Kidney (tissue), 14 donors: ENCODE data around the gene GBX1. TPM values are rescaled to one million over a fixed set of nuclear protein-coding genes. Genes with fewer than 3 reads are reported as not detected.

Experiments used
- DNase-seq, 5 donors: peaks; one replicate each; pipeline ENCODE4 v3.0.0-alpha.2; 2013 to 2020
- FAIRE-seq: peaks from 2 replicates; lab custom pipeline; 2012; peaks lifted over from hg19 to GRCh38; lab: Jason Lieb, UNC
- H3K27ac ChIP-seq, 2 donors: one replicate each; pipeline ENCODE4 v1.7.0; 2013; ENCODE audit warnings: low read depth in 2 of 2, low read length in 2 of 2, inconsistent platforms in 1 of 2
- H3K27me3 ChIP-seq: one replicate; pipeline ENCODE4 v1.7.1; 2013; ENCODE audit warnings: low read length, inconsistent platforms; ENCODE audit not compliant: control insufficient read depth, insufficient read depth
- H3K36me3 ChIP-seq, 3 donors: one replicate each; pipeline versions ENCODE4 v1.7.0 to v1.7.1; 2013; ENCODE audit warnings: low read length in 3 of 3, control low read depth in 1 of 3, inconsistent platforms in 1 of 3; ENCODE audit not compliant: insufficient read depth in 3 of 3, control insufficient read depth in 2 of 3
- H3K4me1 ChIP-seq, 3 donors: one replicate each; pipeline versions ENCODE4 v1.7.0 to v1.7.1; 2013; ENCODE audit warnings: low read length in 3 of 3, inconsistent platforms in 1 of 3, low read depth in 1 of 3; ENCODE audit not compliant: control insufficient read depth in 2 of 3, insufficient read depth in 2 of 3
- H3K4me3 ChIP-seq, 3 donors: one replicate each; pipeline versions ENCODE4 v1.7.0 to v1.8.1; 2013; ENCODE audit warnings: low read length in 3 of 3, control low read depth in 1 of 3, inconsistent platforms in 1 of 3
- H3K9ac ChIP-seq, 3 donors: one replicate each; pipeline versions ENCODE4 v1.7.0 to v1.7.1; 2013; ENCODE audit warnings: low read length in 3 of 3, control low read depth in 1 of 3, inconsistent platforms in 1 of 3
- H3K9me3 ChIP-seq, 3 donors: one replicate each; pipeline versions ENCODE4 v1.7.0 to v1.7.1; 2013; ENCODE audit warnings: low read length in 3 of 3, control low read depth in 1 of 3, inconsistent platforms in 1 of 3; ENCODE audit not compliant: control insufficient read depth in 2 of 3, insufficient read depth in 1 of 3
- CTCF ChIP-seq: IDR thresholded peaks from 3 replicates; pipeline ENCODE4 v1.5.1; 2012; ENCODE audit warnings: mild to moderate bottlenecking, moderate library complexity, borderline replicate concordance; ENCODE audit not compliant: insufficient read depth; ENCODE audit errors: extremely low read depth
- intact Hi-C: fragments of 100-400 bp; cut with DNase I; formaldehyde crosslinking; loops from one replicate; pipeline ENCODE4 v1.11.1; 2022
- polyA plus RNA-seq: library from polyadenylated mRNA; stranded (reverse); fragments of 350-450 nt; fragmentation: Illumina TruSeq; extraction: RNeasy Lipid Tissue Mini Kit (QIAGEN cat#74804); gene quantifications from one replicate; pipeline ENCODE4 v1.2.3, GENCODE V29; 2014; ENCODE audit warnings: low read depth, low replicate concordance; ENCODE audit not compliant: insufficient read depth
- total RNA-seq: library from RNA; stranded (reverse); fragmentation: NEBNext Ultra II Directional; extraction: Animal tissue kit (Norgen Biotek cat#: 25700); gene quantifications from one replicate; pipeline ENCODE4 v1.2.1, GENCODE V29; 2021
- donor health status: control.
- donor health status: control.
- donor health status: control.
- donor health status: control.
- donor health status: control.
- donor health status: DM: yes; HTN: yes; CAD: no.
- donor health status: Normal renal cell carcinoma (clear cell type).

Gene GBX1
- total and polyA plus RNA-seq, 2 donors from 2014 or later, result not detected

DNA sequence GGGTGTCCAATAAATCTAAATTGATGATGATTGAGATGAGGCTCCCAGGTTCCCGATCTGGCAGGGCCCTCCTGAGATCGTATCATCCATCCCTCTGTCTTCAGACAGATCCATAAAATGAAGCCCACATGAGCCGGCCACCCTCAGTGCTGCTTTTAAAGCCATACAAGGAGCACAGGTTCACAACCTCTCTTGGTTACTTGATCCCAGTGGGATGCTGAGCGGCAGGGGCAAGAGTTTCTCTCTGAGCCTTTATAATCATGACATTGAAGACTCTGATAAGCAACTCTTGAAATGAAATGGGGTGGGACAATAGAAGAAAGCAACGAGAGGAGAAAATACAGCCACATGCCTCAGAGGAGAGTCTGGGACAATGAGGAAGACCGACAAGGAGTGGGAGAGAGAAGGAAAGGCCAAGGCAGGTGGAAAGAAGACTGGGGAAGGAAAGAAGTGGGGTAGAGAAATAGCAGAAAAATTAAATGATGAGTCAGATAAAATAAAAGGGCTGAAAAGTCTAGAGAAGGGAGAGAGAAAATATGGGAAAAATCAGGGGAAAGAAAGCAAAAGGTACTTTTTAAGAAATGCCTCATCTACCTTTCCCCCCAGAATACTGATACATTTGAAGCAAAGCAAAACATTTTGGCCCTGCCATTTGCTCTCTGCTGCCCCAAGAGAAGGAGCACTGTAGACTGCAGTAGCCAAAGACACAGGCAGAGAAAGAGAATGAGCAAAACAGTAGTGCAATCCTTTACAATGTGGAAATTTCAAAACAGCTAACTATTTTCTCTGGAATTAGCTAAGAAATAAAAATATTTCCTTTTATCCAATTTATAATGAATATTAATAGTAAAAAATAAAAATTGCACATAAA is 14.6 kb downstream of the GBX1 start:
- Histone ChIP-seq H3K36me3 (no peaks in the 10 kb centered on the region), H3K4me1 (no peaks in the 10 kb centered on the region), H3K4me3 (no peak overlapping the region), H3K27ac (no peak overlapping the region), H3K9ac (no peak overlapping the region), H3K27me3 (peaks cover 8% of the 10 kb centered on the region), H3K9me3 (no peaks in the 10 kb centered on the region)
- FAIRE-seq (no peak), DNase-seq (no peak)
- no peak for TF ChIP-seq CTCF
- intact Hi-C loops, result no loop called here

DNA sequence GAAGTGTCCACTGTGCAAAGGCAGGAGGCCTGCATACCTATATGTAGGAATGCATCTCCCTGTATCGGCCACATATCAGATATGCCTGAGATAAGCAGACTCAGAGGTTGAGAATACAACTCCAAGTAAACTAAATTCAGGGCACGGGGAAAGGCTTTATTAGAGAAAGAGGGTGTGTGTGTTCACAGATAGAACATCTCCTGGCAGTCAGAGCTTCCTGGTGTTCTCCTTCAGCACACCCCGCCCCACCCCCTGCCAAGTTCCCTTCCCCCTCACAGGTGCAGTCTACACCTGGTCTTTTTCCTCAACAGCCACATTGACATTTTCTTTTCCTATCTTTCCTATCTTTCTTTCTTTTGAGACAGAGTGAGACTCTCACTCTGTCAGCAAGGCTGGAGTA is 17.1 kb downstream of the GBX1 start:
- DNase-seq, result no peak
- no peak for TF ChIP-seq CTCF

DNA sequence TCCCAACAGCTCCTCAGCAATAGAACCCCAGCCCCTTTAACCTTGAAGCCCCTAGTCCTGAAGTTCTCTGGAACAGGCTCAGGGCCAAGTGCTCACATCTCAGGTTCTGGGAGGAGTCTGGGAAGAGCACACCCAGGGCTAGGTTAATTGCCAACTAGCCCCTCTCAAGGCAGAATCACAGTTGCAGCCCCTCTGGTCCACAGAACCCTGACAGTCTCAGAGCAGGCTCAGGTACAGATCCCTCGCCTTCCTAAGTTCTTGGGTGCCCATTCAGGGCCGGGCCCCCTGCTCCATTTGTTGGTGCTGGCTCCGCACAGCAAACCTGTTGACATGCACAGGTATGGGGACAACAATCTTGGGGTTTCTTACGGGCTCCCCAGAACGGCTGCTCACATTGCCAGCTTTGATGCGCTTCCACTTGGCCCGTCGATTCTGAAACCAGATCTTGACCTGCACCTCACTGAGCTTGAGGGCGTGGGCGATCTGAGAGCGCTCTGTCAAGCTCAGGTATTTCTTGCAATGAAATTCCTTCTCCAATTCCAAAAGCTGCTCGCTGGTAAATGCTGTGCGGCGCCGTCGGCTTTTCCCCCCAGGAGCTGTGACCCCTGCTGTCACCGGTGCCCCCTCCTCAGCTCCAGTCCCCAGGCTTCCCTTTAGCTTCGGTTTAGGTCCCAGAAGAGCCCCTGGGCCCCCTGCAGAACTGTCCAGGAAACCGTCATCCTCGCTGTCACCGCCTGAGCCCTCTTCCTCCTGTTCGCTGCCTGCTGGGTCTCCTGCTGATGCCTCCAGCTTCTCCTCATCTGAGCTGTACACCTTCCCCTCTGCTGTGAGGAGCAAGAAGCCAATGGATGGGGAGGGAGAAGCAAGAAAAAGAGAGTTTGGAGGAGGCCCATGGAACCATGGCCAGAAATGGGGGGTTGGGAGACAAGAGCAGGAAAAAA is 18.9 kb downstream of the GBX1 start:
- intact Hi-C loops, result no loop called here

More for the DNA sequence above, 17.1 kb downstream of the GBX1 start:
- intact Hi-C loops, result no loop called here
- H3K9me3 ChIP-seq, result no peaks in the 10 kb centered on the region
- H3K27me3 ChIP-seq, result peaks cover 8% of the 10 kb centered on the region
- H3K4me3 ChIP-seq, result no peak overlapping the region
- no peaks in the 10 kb centered on the region for H3K4me1 ChIP-seq
- no peaks in the 10 kb centered on the region for H3K36me3 ChIP-seq
- no peak for FAIRE-seq
- no peak overlapping the region for H3K27ac ChIP-seq
- no peak overlapping the region for H3K9ac ChIP-seq

More for the DNA sequence above, 18.9 kb downstream of the GBX1 start:
- no peak overlapping the region for H3K9ac ChIP-seq
- H3K36me3 ChIP-seq, result peaks cover 0 to 8% (median 5%) of the 10 kb centered on the region in 3 donors
- no peak for FAIRE-seq
- H3K27ac ChIP-seq, result no peak overlapping the region
- H3K4me3 ChIP-seq, result no peak overlapping the region
- no peak for TF ChIP-seq CTCF
- DNase-seq, result no peak
- H3K4me1 ChIP-seq, result no peaks in the 10 kb centered on the region
- peaks cover 8% of the 10 kb centered on the region for H3K27me3 ChIP-seq
- no peaks in the 10 kb centered on the region for H3K9me3 ChIP-seq
